Memory B cell (primary cell): Measurements from ENCODE around the gene MEPCE.
A peak's percentile ranks its signal among the peaks of the same experiment; 100 is the strongest.
"Not testable (repeated sequence)": the region's sequence is repeated elsewhere in the genome, so short reads cannot be mapped to it uniquely, and the experiment has no call there.

Experiments
- ATAC-seq: fragments of 150-1000 bp; cut with Tn5 transposase; 2 replicates; pipeline ENCODE4 v1.10.0; 2021; ENCODE audit warnings: low read depth, mild to moderate bottlenecking, moderate library complexity
- DNase-seq, 2 donors: peaks; one replicate each; pipeline ENCODE4 v3.0.0; 2022; ENCODE audit warnings: low spot score in 2 of 2
- H3K27ac Mint-ChIP-seq: one replicate; pipeline ENCODE4 v1.8.0; 2022; ENCODE audit warnings: mild to moderate bottlenecking, moderate library complexity, mixed read lengths
- H3K27me3 Mint-ChIP-seq: one replicate; pipeline ENCODE4 v1.8.0; 2022; ENCODE audit warnings: mixed read lengths
- H3K36me3 Mint-ChIP-seq: one replicate; pipeline ENCODE4 v1.8.0; 2022; ENCODE audit warnings: mild to moderate bottlenecking, mixed read lengths
- H3K4me1 Mint-ChIP-seq: one replicate; pipeline ENCODE4 v1.8.0; 2022; ENCODE audit warnings: mixed read lengths
- H3K4me3 Mint-ChIP-seq: one replicate; pipeline ENCODE4 v1.8.0; 2022; ENCODE audit warnings: mild to moderate bottlenecking, moderate library complexity, mixed read lengths
- H3K9me3 Mint-ChIP-seq: one replicate; pipeline ENCODE4 v1.8.0; 2022; ENCODE audit warnings: mixed read lengths

MEPCE gene

GRCh38 chr7:100449190-100449795, 19.7 kb downstream of the MEPCE start:
- Mint-ChIP-seq H3K9me3 (no peaks in the 10 kb centered on the region), H3K27me3 (no peaks in the 10 kb centered on the region), H3K4me3 (no peak overlapping the region), H3K36me3 (no peaks in the 10 kb centered on the region), H3K4me1 (peaks cover 10% of the 10 kb centered on the region), H3K27ac (no peak overlapping the region)
- DNase-seq (no peak), ATAC-seq (no peak)

- H3K27me3 Mint-ChIP-seq = no peaks in the 10 kb centered on the region
These were observed 22.9 kb downstream of the MEPCE start for GRCh38 chr7:100452513-100452912.

GRCh38 chr7:100453854-100454253, 24.2 kb downstream of the MEPCE start:
- H3K9me3 Mint-ChIP-seq, H3K4me3 Mint-ChIP-seq, H3K27ac Mint-ChIP-seq, H3K27me3 Mint-ChIP-seq, DNase-seq, H3K36me3 Mint-ChIP-seq, ATAC-seq, H3K4me1 Mint-ChIP-seq: not testable (repeated sequence)

More at GRCh38 chr7:100452513-100452912, 22.9 kb downstream of the MEPCE start:
- no peak for DNase-seq
- Mint-ChIP-seq H3K9me3 (no peaks in the 10 kb centered on the region), H3K36me3 (no peaks in the 10 kb centered on the region), H3K4me3 (no peak overlapping the region), H3K27ac (no peak overlapping the region), H3K4me1 (peaks cover 8% of the 10 kb centered on the region)
- ATAC-seq = no peak

- Mint-ChIP-seq H3K4me1 (peaks cover 8% of the 10 kb centered on the region), H3K27me3 (no peaks in the 10 kb centered on the region), H3K4me3 (no peak overlapping the region), H3K36me3 (peaks cover 2% of the 10 kb centered on the region), H3K9me3 (no peaks in the 10 kb centered on the region), H3K27ac (no peak overlapping the region)
- no peak for ATAC-seq
- no peak for DNase-seq
These were observed 25.6 kb downstream of the MEPCE start for GRCh38 chr7:100455206-100455605.

GRCh38 chr7:100456562-100456961, 26.9 kb downstream of the MEPCE start:
- Mint-ChIP-seq H3K27me3 (no peaks in the 10 kb centered on the region), H3K36me3 (peaks cover 5% of the 10 kb centered on the region), H3K4me1 (peaks cover 4% of the 10 kb centered on the region), H3K9me3 (no peaks in the 10 kb centered on the region), H3K4me3 (no peak overlapping the region), H3K27ac (no peak overlapping the region)
- ATAC-seq (no peak), DNase-seq (no peak)

GRCh38 chr7:100457033-100457432, 27.4 kb downstream of the MEPCE start:
- H3K4me1 Mint-ChIP-seq = peaks cover 4% of the 10 kb centered on the region
- no peaks in the 10 kb centered on the region for H3K27me3 Mint-ChIP-seq
- no peak overlapping the region for H3K27ac Mint-ChIP-seq
- no peak for ATAC-seq
- DNase-seq = no peak
- peaks cover 6% of the 10 kb centered on the region for H3K36me3 Mint-ChIP-seq
- no peak overlapping the region for H3K4me3 Mint-ChIP-seq
- no peaks in the 10 kb centered on the region for H3K9me3 Mint-ChIP-seq

GRCh38 chr7:100464210-100464660, 34.6 kb downstream of the MEPCE start, which contains the start of gene SPACDR:
Gene SPACDR (minus strand): TSS chr7:100464260. CDS start chr7:100464025, 235 bp downstream.
- H3K27me3 Mint-ChIP-seq = no peaks in the 10 kb centered on the region
- no peaks in the 10 kb centered on the region for H3K9me3 Mint-ChIP-seq
- ATAC-seq (no peak), DNase-seq (no peak)
- no peak within 1 kb of the TSS for H3K4me3 Mint-ChIP-seq
- H3K36me3 Mint-ChIP-seq = peaks cover 16% of the 10 kb centered on the region
- peaks cover 5% of the 10 kb centered on the region for H3K4me1 Mint-ChIP-seq
- H3K27ac Mint-ChIP-seq = no peak within 1 kb of the TSS

GRCh38 chr7:100464791-100465190, 35.2 kb downstream of the MEPCE start:
- Mint-ChIP-seq H3K9me3 (no peaks in the 10 kb centered on the region), H3K4me3 (no peak overlapping the region), H3K27ac (no peak overlapping the region), H3K36me3 (peaks cover 16% of the 10 kb centered on the region), H3K4me1 (peaks cover 5% of the 10 kb centered on the region), H3K27me3 (no peaks in the 10 kb centered on the region)
- ATAC-seq (no peak), DNase-seq (no peak)

GRCh38 chr7:100465299-100465698, 35.7 kb downstream of the MEPCE start:
- Mint-ChIP-seq H3K27me3 (no peaks in the 10 kb centered on the region), H3K9me3 (no peaks in the 10 kb centered on the region), H3K4me3 (no peak overlapping the region), H3K27ac (no peak overlapping the region), H3K36me3 (peaks cover 16% of the 10 kb centered on the region), H3K4me1 (peaks cover 5% of the 10 kb centered on the region)
- no peak for ATAC-seq
- DNase-seq = no peak

GRCh38 chr7:100465702-100466311, 36.2 kb downstream of the MEPCE start:
- peaks cover 5% of the 10 kb centered on the region for H3K4me1 Mint-ChIP-seq
- H3K27me3 Mint-ChIP-seq = no peaks in the 10 kb centered on the region
- H3K9me3 Mint-ChIP-seq = no peaks in the 10 kb centered on the region
- DNase-seq (no peak), ATAC-seq (no peak)
- H3K4me3 Mint-ChIP-seq = no peak overlapping the region
- no peak overlapping the region for H3K27ac Mint-ChIP-seq
- H3K36me3 Mint-ChIP-seq = peaks cover 16% of the 10 kb centered on the region

GRCh38 chr7:100466653-100467605, 37.3 kb downstream of the MEPCE start:
- no peak for ATAC-seq
- Mint-ChIP-seq H3K27ac (no peak overlapping the region), H3K4me3 (no peak overlapping the region), H3K36me3 (peaks cover 14% of the 10 kb centered on the region), H3K9me3 (no peaks in the 10 kb centered on the region), H3K4me1 (peaks cover 8% of the 10 kb centered on the region), H3K27me3 (no peaks in the 10 kb centered on the region)
- no peak for DNase-seq

GRCh38 chr7:100467638-100468373, 38.2 kb downstream of the MEPCE start:
- no peaks in the 10 kb centered on the region for H3K27me3 Mint-ChIP-seq
- H3K4me1 Mint-ChIP-seq = peaks cover 9% of the 10 kb centered on the region
- H3K4me3 Mint-ChIP-seq = no peak overlapping the region
- DNase-seq (no peak), ATAC-seq (no peak)
- H3K9me3 Mint-ChIP-seq = no peaks in the 10 kb centered on the region
- H3K36me3 Mint-ChIP-seq = peaks cover 14% of the 10 kb centered on the region
- no peak overlapping the region for H3K27ac Mint-ChIP-seq

- Mint-ChIP-seq H3K27ac (no peak overlapping the region), H3K9me3 (no peaks in the 10 kb centered on the region), H3K4me3 (no peak overlapping the region), H3K27me3 (no peaks in the 10 kb centered on the region), H3K36me3 (peaks cover 16% of the 10 kb centered on the region), H3K4me1 (peaks cover 21% of the 10 kb centered on the region)
- DNase-seq = peak; percentile 82 to 94
- ATAC-seq = peak; percentile 94
These were observed 39.8 kb downstream of the MEPCE start for GRCh38 chr7:100469227-100470044.
